ENCODE data around the gene ISL2. TPM values are rescaled to one million over a fixed set of nuclear protein-coding genes. Genes with fewer than 3 reads are reported as not detected.
A peak's percentile ranks its signal among the peaks of the same experiment; 100 is the strongest.

ISL2 gene
- total and polyA plus RNA-seq, 5 donors = 0.05 TPM; not detected in 4

- no peaks in the 10 kb centered on the region for H3K27me3 ChIP-seq (ENCODE audit: control insufficient read depth, insufficient read depth)
- H3K9me3 ChIP-seq (ENCODE audit: control insufficient read depth, low read length) = no peaks in the 10 kb centered on the region
- ATAC-seq (no peak), DNase-seq (no peak)
- 3% methylated on average over 89 of the region's 89 CpGs for WGBS
- H3K4me1 ChIP-seq (ENCODE audit: control insufficient read depth, insufficient read depth, low read length) = peaks cover 7% of the 10 kb centered on the region
- H3K27ac ChIP-seq (ENCODE audit: low read length) = no peak overlapping the region
- intact Hi-C loops (cut with DNase I) = loop anchor here in 1 of 4 donors (10.0 kb wide), 1 partner anchor 103 kb away; no protein-coding TSS in a partner anchor
- no peak overlapping the region for H3K4me3 ChIP-seq (ENCODE audit: low read length)
Observed at GRCh38 chr15:76337696-76338485, 1.3 kb downstream of the ISL2 start.

GRCh38 chr15:76338486-76339304 is 2.1 kb downstream of the ISL2 start:
- 29% methylated on average over 26 of the region's 26 CpGs for WGBS
- no peak for DNase-seq
- no peak overlapping the region for H3K4me3 ChIP-seq (ENCODE audit: low read length)
- H3K9me3 ChIP-seq (ENCODE audit: control insufficient read depth, low read length) = no peaks in the 10 kb centered on the region
- intact Hi-C loops (cut with DNase I) = loop anchor here in 1 of 4 donors (10.0 kb wide), 1 partner anchor 104 kb away; no protein-coding TSS in a partner anchor
- ATAC-seq = no peak
- H3K27ac ChIP-seq (ENCODE audit: low read length) = no peak overlapping the region
- H3K4me1 ChIP-seq (ENCODE audit: control insufficient read depth, insufficient read depth, low read length) = peaks cover 7% of the 10 kb centered on the region
- H3K27me3 ChIP-seq (ENCODE audit: control insufficient read depth, insufficient read depth) = no peaks in the 10 kb centered on the region

GRCh38 chr15:76339305-76340197 is 3.0 kb downstream of the ISL2 start:
- Histone ChIP-seq H3K27ac (ENCODE audit: low read length) (no peak overlapping the region), H3K4me1 (ENCODE audit: control insufficient read depth, insufficient read depth, low read length) (peaks cover 7% of the 10 kb centered on the region), H3K9me3 (ENCODE audit: control insufficient read depth, low read length) (no peaks in the 10 kb centered on the region), H3K4me3 (ENCODE audit: low read length) (peak overlapping the region; percentile 22), H3K27me3 (ENCODE audit: control insufficient read depth, insufficient read depth) (no peaks in the 10 kb centered on the region)
- ATAC-seq (peak in 1 of 2 donors; percentile 8), DNase-seq (no peak)
- intact Hi-C loops (cut with DNase I) = loop anchor here in 1 of 4 donors (10.0 kb wide), 1 partner anchor 105 kb away; no protein-coding TSS in a partner anchor
- 14% methylated on average over 48 of the region's 48 CpGs for WGBS

- Histone ChIP-seq H3K4me1 (ENCODE audit: control insufficient read depth, insufficient read depth, low read length) (peaks cover 4% of the 10 kb centered on the region), H3K27me3 (ENCODE audit: control insufficient read depth, insufficient read depth) (no peaks in the 10 kb centered on the region), H3K9me3 (ENCODE audit: control insufficient read depth, low read length) (no peaks in the 10 kb centered on the region), H3K27ac (ENCODE audit: low read length) (no peak overlapping the region), H3K4me3 (ENCODE audit: low read length) (peak overlapping the region; percentile 22)
- intact Hi-C loops (cut with DNase I) = no loop called here
- ATAC-seq (peak in 1 of 2 donors; percentile 10), DNase-seq (peak in 2 of 3 donors; percentile 55 to 63)
- 2% methylated on average over 53 of the region's 53 CpGs for WGBS
Observed at GRCh38 chr15:76340198-76340802, 3.7 kb downstream of the ISL2 start.

GRCh38 chr15:76340803-76341365 is 4.3 kb downstream of the ISL2 start:
- no peaks in the 10 kb centered on the region for H3K9me3 ChIP-seq (ENCODE audit: control insufficient read depth, low read length)
- H3K4me3 ChIP-seq (ENCODE audit: low read length) = peak overlapping the region; percentile 22
- H3K27ac ChIP-seq (ENCODE audit: low read length) = no peak overlapping the region
- 3% methylated on average over 35 of the region's 35 CpGs for WGBS
- H3K27me3 ChIP-seq (ENCODE audit: control insufficient read depth, insufficient read depth) = no peaks in the 10 kb centered on the region
- DNase-seq = peak in 1 of 3 donors; percentile 52
- intact Hi-C loops (cut with DNase I) = no loop called here
- H3K4me1 ChIP-seq (ENCODE audit: control insufficient read depth, insufficient read depth, low read length) = peaks cover 4% of the 10 kb centered on the region
- ATAC-seq = peak; percentile 41 to 49

- H3K4me1 ChIP-seq (ENCODE audit: control insufficient read depth, insufficient read depth, low read length) = peaks cover 4% of the 10 kb centered on the region
- H3K27ac ChIP-seq (ENCODE audit: low read length) = no peak overlapping the region
- 4% methylated on average over 42 of the region's 42 CpGs for WGBS
Observed at GRCh38 chr15:76341366-76342057, 4.9 kb downstream of the ISL2 start.

GRCh38 chr15:76342058-76342381 is 5.4 kb downstream of the ISL2 start:
- Histone ChIP-seq H3K27me3 (ENCODE audit: control insufficient read depth, insufficient read depth) (no peaks in the 10 kb centered on the region), H3K9me3 (ENCODE audit: control insufficient read depth, low read length) (no peaks in the 10 kb centered on the region), H3K27ac (ENCODE audit: low read length) (no peak overlapping the region), H3K4me3 (ENCODE audit: low read length) (no peak overlapping the region), H3K4me1 (ENCODE audit: control insufficient read depth, insufficient read depth, low read length) (peaks cover 6% of the 10 kb centered on the region)
- ATAC-seq (no peak), DNase-seq (no peak)
- WGBS = 7% methylated on average over 20 of the region's 20 CpGs
- intact Hi-C loops (cut with DNase I) = no loop called here

More at GRCh38 chr15:76341366-76342057, 4.9 kb downstream of the ISL2 start:
- no peaks in the 10 kb centered on the region for H3K27me3 ChIP-seq (ENCODE audit: control insufficient read depth, insufficient read depth)
- intact Hi-C loops (cut with DNase I) = no loop called here
- no peak for ATAC-seq
- peak in 1 of 3 donors; percentile 55 for DNase-seq
- no peaks in the 10 kb centered on the region for H3K9me3 ChIP-seq (ENCODE audit: control insufficient read depth, low read length)
- no peak overlapping the region for H3K4me3 ChIP-seq (ENCODE audit: low read length)

GRCh38 chr15:76342382-76343201 is 6.0 kb downstream of the ISL2 start:
- no peak overlapping the region for H3K27ac ChIP-seq (ENCODE audit: low read length)
- peaks cover 8% of the 10 kb centered on the region for H3K4me1 ChIP-seq (ENCODE audit: control insufficient read depth, insufficient read depth, low read length)
- WGBS = 4% methylated on average over 87 of the region's 87 CpGs
- no peak for ATAC-seq
- no peak for DNase-seq
- H3K4me3 ChIP-seq (ENCODE audit: low read length) = peak overlapping the region; percentile 18
- H3K9me3 ChIP-seq (ENCODE audit: control insufficient read depth, low read length) = no peaks in the 10 kb centered on the region
- intact Hi-C loops (cut with DNase I) = no loop called here
- no peaks in the 10 kb centered on the region for H3K27me3 ChIP-seq (ENCODE audit: control insufficient read depth, insufficient read depth)

- Histone ChIP-seq H3K4me3 (ENCODE audit: low read length) (no peak overlapping the region), H3K4me1 (ENCODE audit: control insufficient read depth, insufficient read depth, low read length) (peaks cover 8% of the 10 kb centered on the region), H3K27ac (ENCODE audit: low read length) (no peak overlapping the region), H3K9me3 (ENCODE audit: control insufficient read depth, low read length) (no peaks in the 10 kb centered on the region), H3K27me3 (ENCODE audit: control insufficient read depth, insufficient read depth) (no peaks in the 10 kb centered on the region)
- ATAC-seq (no peak), DNase-seq (no peak)
- intact Hi-C loops (cut with DNase I) = no loop called here
- 30% methylated on average over 16 of the region's 16 CpGs for WGBS
Observed at GRCh38 chr15:76343313-76343996, 6.9 kb downstream of the ISL2 start.

All from right cardiac atrium (tissue), 5 donors.